PC-9 (cell line): ENCODE data around the gene GCM1.

Experiments
- CTCF ChIP-seq: fragments of 200-600 bp; sonication (generic); conservative IDR thresholded peaks from 2 replicates; pipeline ENCODE4 v1.6.1; 2017; ENCODE audit warnings: mixed run types, antibody characterized with exemption, mild to moderate bottlenecking, moderate library complexity
- EZH2 ChIP-seq: fragments of 200-600 bp; sonication (generic); IDR thresholded peaks from 2 replicates; pipeline ENCODE4 v1.8.0; 2017; ENCODE audit warnings: antibody characterized with exemption, low read depth

DNA sequence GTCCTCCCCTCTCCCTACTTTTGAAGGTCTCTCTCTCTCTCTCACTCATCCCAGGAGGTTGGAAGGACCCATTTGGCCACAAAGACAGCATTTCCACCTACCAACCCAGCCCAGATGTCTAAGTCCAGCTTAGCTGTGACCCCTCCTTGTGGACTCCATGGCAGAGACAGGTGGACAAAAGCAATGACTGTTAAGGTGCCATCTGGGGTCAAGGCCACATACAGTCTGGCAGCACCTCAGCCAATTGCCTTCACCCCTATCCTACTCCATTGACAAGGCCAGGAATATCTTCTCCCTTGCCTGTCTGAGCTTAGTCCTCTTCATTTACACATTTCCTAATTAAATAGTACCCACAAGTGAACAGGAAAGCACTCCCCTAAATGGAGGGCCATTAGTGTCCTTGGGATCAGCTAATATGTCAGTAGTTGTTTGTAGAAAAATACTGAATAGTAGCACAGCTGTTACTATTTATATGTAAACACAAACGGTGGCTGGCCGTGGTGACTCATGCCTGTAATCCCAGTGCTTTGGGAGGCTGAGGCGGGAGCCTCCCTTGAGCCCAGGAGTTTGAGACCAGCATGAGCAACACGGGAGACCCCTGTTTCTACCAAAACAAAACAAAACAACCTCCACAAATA is 28.8 kb downstream of the GCM1 start:
- TF ChIP-seq CTCF, result no peak
- TF ChIP-seq EZH2, result no peak
